Activated T-cell treated with anti-CD3 and anti-CD28 coated beads for 4 hours (primary cell): Measurements from ENCODE around the gene TMEM127.

Experiments
- DNase-seq: peaks from one replicate; pipeline ENCODE4 v3.0.0-alpha.2; 2020

Gene TMEM127

DNA sequence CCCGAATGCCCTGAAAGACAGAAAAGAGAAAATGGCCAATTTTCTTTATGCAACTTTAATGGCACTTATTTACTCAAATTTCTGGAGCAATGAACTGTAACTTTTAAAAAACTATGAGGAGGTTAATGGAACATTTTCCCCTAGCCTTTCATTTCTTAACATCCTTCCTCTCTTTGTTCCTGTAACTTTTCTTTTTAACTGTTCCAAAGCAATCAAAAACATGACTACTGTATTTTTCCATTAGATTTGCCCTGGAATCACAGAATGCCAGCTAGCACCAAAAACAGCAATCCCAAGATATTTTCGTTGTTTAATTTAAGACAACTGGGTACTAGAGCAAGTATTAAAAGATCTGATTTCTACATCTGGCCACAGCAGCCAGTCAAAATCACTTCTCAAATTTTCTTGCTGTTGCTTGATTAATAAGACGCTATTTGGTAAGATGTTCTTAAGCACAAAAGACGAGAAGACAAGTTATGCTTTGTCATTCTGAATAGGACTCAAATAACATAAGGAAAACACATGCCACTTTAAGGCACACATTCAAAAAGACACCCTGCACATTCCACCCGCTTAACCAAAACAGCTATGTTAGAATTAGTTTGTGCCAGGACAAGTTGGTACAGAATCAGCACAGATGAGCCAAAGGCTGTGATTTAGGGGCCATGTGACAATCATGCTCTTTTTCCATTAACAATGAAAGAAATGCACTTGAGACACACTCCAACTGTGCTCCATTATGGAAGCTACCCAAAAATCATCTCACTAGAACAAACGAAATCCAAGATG is 60.8 kb downstream of the TMEM127 start:
- DNase-seq, result no peak

DNA sequence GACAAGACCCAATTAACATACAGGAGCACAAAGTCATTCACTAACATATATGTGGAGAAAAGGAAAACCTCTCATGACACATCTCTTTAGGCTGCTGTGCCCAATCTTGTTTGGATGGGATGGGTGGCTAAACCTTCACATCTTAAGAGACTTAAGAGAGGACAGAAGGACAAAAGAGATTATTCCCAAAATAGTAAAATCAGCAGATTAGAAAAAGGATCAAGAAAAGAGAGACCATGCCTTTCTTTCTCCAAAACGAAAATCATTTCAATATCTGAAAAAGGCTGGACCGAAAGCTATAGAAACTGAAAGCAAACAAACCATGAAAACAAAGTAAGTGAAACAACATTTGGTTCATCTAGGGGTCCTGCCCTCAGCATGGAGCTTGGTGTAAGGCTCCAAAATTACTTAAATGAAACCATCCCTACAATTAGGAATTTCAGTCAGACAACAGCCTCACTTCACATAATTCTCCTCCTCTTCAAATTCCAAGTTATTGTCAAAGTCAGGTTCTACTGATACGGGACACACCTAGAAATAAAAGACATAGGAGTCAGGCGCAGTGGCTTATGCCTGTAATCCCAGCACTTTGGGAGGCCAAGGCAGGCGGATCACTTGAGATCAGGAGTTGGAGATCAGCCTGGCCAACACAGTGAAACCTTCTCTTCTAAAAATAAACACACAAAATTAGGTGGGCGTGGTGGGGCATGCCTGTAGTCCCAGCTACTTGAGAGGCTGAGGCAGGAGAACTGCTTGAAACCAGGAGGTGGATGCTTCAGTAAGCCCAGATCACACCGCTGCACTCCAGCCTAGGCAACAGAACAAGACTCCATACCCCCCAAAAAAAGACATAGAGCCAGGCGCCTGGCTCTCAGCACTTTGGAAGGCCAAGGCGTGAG is 62.4 kb downstream of the TMEM127 start:
- no peak for DNase-seq

DNA sequence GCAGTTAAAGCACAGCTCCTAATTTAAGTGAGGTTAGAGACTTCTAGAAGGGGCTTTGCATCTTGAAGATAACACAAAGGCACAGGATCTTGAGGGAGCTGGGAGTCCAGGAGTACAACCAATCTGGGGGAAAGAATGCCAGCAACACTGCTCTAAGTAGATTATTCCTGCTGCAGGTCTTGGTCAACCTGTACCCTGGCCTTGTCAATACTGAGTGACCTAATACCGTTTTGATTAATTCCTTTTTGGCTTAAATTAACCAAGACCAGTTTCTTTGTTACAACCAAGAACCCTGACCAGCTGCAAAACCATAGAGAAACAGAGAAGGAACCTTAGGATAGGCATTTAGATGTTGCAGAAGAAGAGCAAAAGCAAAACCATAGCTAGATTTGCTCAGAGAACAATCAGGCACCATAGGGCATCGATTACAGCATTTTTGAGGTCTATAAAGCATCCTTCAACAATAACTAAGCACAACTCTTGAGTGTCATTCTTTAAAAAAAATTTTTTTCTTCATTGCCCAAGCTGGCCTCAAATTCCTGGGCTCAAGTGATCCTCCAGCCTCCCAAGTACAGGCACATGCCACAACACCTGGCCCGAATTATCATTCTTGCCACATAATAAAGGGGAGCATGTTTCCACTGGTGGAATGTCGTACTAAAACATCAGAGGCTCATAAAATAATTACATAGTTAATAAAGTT is 63.5 kb downstream of the TMEM127 start:
- DNase-seq, result no peak

DNA sequence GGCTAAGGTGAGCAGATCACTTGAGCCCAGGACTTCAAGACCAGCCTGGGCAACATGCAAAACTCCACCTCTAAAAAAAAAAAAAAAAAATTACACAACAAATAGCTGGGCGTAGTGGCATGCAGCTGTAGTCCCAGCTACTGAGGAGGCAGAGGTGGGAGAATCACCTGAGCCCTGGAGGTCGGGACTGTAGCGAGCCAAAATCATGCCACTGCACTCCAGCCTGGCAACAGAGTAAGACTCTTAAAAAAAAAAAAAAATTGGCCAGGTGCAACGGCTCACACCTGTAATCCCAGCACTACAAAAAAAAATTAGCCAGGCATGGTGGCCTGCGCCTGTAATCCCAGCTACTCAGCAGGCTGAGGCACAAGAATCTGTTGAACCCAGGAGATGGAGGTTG is 64.5 kb downstream of the TMEM127 start:
- no peak for DNase-seq

- no peak for DNase-seq
Measured at GRCh38 chr2:96198921-96199320, 66.9 kb downstream of the TMEM127 start.
